NB4 (cell line): Measurements from ENCODE around the gene SEMA4A.

ENCODE experiments used
- MYC ChIP-seq: IDR thresholded peaks from 2 replicates; pipeline ENCODE4 v1.6.1; 2011; ENCODE audit warnings: low read depth, low read length
- TF ChIP-seq, protein P1 (sequence below): IDR thresholded peaks from one replicate; pipeline ENCODE4 v1.5.1; 2012; ENCODE audit warnings: low read depth, low read length

DNA sequence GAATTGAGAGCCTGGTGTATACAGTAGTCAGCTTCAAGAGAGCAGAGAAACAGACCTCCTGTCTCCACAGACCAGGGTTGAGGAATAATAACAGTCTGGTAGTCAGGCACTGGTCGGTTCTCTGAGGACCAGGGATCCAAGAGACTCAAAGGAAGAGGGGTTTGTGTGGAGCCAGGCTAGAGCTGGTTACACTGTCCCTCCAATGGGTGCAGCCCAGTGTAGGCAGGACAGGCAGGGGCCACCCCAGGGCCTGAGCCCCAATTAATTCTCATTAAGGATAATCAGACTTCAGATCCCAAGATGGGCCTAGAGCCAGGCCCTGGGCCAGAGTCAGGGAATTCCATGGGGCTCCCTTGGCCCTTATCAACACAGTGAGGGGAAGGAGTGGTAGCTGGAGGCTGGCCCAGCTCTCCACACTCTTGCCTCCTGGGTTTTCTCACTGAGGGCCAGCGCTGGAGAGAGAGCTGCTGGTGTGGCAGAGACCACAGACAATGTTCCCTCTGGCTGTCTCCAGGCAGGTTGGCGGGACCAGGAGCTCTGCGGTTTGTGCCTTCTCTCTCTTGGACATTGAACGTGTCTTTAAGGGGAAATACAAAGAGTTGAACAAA, 9.1 kb downstream of the SEMA4A start:
- TF ChIP-seq, protein P1, sequence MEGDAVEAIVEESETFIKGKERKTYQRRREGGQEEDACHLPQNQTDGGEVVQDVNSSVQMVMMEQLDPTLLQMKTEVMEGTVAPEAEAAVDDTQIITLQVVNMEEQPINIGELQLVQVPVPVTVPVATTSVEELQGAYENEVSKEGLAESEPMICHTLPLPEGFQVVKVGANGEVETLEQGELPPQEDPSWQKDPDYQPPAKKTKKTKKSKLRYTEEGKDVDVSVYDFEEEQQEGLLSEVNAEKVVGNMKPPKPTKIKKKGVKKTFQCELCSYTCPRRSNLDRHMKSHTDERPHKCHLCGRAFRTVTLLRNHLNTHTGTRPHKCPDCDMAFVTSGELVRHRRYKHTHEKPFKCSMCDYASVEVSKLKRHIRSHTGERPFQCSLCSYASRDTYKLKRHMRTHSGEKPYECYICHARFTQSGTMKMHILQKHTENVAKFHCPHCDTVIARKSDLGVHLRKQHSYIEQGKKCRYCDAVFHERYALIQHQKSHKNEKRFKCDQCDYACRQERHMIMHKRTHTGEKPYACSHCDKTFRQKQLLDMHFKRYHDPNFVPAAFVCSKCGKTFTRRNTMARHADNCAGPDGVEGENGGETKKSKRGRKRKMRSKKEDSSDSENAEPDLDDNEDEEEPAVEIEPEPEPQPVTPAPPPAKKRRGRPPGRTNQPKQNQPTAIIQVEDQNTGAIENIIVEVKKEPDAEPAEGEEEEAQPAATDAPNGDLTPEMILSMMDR = no peak
- no peak for TF ChIP-seq MYC
